ENCODE results near the gene FGF12.

FGF12 gene

DNA sequence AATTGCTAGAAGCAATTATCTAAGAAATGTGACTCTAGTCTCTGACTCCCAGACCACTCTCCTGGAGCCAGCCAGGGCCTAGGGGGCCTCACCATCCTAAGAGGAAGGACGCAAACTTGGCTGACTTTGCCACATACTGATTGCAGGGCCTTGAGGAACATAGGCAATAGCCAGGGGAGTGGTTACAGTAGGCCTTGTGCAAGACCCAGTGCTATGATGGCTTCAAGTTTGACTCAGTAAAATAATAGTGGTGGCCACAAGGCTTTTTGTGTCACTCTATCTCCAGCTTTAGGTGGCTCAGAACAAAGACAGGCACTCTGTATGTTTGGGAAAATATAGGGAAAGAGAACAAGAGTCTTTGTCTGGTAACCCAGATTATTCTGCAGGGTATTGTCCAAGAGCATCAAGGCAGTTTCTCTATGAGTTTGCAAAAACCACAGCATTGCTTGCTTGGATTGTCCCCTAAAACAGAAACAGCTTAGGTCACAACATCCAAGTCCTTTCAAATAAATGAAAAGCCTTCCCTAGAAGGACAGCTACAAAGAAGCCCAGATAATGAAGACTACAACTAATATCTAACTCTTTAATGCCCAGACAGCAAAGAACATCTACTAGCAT lies 634.8 kb downstream of the FGF12 start:
- Mint-ChIP-seq H3K9me3 (no peaks in the 10 kb centered on the region), H3K4me3 (no peak overlapping the region), H3K27me3 (no peaks in the 10 kb centered on the region), H3K36me3 (ENCODE audit: low read depth) (no peaks in the 10 kb centered on the region), H3K27ac (no peak overlapping the region), H3K4me1 (ENCODE audit: low read depth) (no peaks in the 10 kb centered on the region)
- DNase-seq = no peak

DNA sequence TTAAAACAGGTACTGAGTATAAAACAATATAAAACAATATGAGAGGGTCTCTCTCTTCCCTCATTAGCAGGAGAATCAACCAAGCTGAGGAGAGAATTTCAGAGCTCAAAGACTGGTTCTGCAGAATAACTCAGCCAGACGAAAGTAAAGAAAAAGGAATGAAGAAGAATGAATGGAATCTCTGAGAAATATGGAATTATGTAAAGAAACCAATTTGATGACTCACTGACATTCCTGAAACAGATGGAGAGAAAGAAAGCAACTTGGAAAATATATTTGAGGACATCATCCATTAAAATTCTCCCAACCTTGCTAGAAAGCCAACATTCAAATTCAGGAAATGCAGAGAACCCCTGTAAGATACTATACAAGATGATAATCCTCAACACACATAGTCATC lies 635.5 kb downstream of the FGF12 start:
- Mint-ChIP-seq H3K9me3 (no peaks in the 10 kb centered on the region), H3K4me1 (ENCODE audit: low read depth) (no peaks in the 10 kb centered on the region), H3K27ac (no peak overlapping the region), H3K4me3 (no peak overlapping the region), H3K36me3 (ENCODE audit: low read depth) (no peaks in the 10 kb centered on the region), H3K27me3 (no peaks in the 10 kb centered on the region)
- DNase-seq = no peak

DNA sequence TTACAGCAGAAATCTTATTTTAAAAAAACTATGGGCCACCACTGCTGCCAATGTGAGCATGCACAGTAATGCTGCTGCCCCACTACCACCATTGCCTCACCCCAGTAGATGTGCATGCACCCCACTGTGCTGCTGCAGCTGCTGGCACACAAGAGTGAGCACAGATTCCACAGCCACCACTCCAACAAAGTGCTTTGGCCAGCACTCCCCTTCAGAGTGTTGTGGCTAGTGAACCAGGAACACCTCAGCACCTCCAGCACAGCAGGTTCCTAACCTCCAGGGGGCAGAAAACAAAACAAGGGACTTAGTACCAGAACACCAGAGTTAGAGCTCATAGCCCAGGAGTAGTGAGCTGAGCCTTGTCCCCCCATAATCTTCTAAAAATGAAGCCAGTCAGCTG lies 636.8 kb downstream of the FGF12 start:
- no peaks in the 10 kb centered on the region for H3K4me1 Mint-ChIP-seq (ENCODE audit: low read depth)
- H3K36me3 Mint-ChIP-seq (ENCODE audit: low read depth) = no peaks in the 10 kb centered on the region
- no peak overlapping the region for H3K27ac Mint-ChIP-seq
- no peaks in the 10 kb centered on the region for H3K9me3 Mint-ChIP-seq
- no peak overlapping the region for H3K4me3 Mint-ChIP-seq
- no peaks in the 10 kb centered on the region for H3K27me3 Mint-ChIP-seq
- DNase-seq = no peak
